Heart left ventricle (tissue), 16 donors: Measurements from ENCODE around the gene COPZ1. TPM values are rescaled to one million over a fixed set of nuclear protein-coding genes. Genes with fewer than 3 reads are reported as not detected.

Experiments used
- ATAC-seq, 4 donors: fragments of 200-7000 bp; cut with Tn5 transposase; one replicate each; pipeline ENCODE4 v1.9.1; 2020 to 2022; ENCODE audit warnings: moderate library complexity in 4 of 4, mild to moderate bottlenecking in 3 of 4, moderate number of reproducible peaks in 1 of 4
- DNase-seq, 5 donors: peaks; one replicate each; pipeline ENCODE4 v3.0.0-alpha.2; 2020
- H3K27ac ChIP-seq, 12 donors: fragments of 200-600 bp; sonication (generic) in 4 of 12; one replicate each; pipeline versions ENCODE4 v1.5.0 to v1.8.0; 2016 to 2022; ENCODE audit warnings: mild to moderate bottlenecking in 2 of 12
- H3K27me3 ChIP-seq, 9 donors: fragments of 200-600 bp; sonication (generic) in 2 of 9; one replicate each; pipeline versions ENCODE4 v1.5.1 to v1.8.0; 2016 to 2022; ENCODE audit warnings: mild to moderate bottlenecking in 3 of 9
- H3K36me3 ChIP-seq, 9 donors: fragments of 200-600 bp; sonication (generic) in 2 of 9; one replicate each; pipeline versions ENCODE4 v1.5.0 to v1.8.0; 2018 to 2022; ENCODE audit warnings: mild to moderate bottlenecking in 2 of 9
- H3K4me1 ChIP-seq, 12 donors: fragments of 200-600 bp; sonication (generic) in 4 of 12; one replicate each; pipeline versions ENCODE4 v1.5.0 to v1.8.0; 2016 to 2022; ENCODE audit warnings: mild to moderate bottlenecking in 3 of 12
- H3K4me3 ChIP-seq, 12 donors: fragments of 200-600 bp; sonication (generic) in 4 of 12; one replicate each; pipeline versions ENCODE4 v1.5.0 to v1.8.0; 2017 to 2022; ENCODE audit warnings: mild to moderate bottlenecking in 9 of 12, moderate library complexity in 4 of 12
- H3K9me3 ChIP-seq, 12 donors: fragments of 200-600 bp; sonication (generic) in 4 of 12; one replicate each; pipeline versions ENCODE4 v1.5.0 to v1.8.0; 2016 to 2022; ENCODE audit warnings: mild to moderate bottlenecking in 1 of 12
- POLR2A ChIP-seq, 2 donors: fragments of 450-650 bp; IDR thresholded peaks; one replicate each; pipeline ENCODE4 v1.6.1; 2017; ENCODE audit warnings: antibody characterized with exemption in 2 of 2, mild to moderate bottlenecking in 2 of 2, moderate library complexity in 2 of 2
- WGBS, 4 donors: extraction: QIAGEN DNeasy Blood & Tissue Kit in 2 of 4; methylation state at CpG; one replicate each; pipeline versions ENCODE4 v1.1.5 to v1.1.7; 2013 to 2018; 5-methylcytosine and 5-hydroxymethylcytosine counted together
- intact Hi-C, 10 donors: fragments of 100-400 bp; cut with DNase I; formaldehyde crosslinking; loops; one replicate each; pipeline versions ENCODE4 v1.11.1 to v1.14.2; 2022
- polyA plus RNA-seq, 2 donors: library from polyadenylated mRNA; stranded (reverse); fragments of 200-250 nt; gene quantifications; one replicate each; pipeline ENCODE4 v1.2.3, GENCODE V29; 2013
- total RNA-seq, 9 donors: library from RNA; depleted of rRNA in 2 of 9; stranded (reverse); fragments of >200 nt in 2 of 9; fragmentation: NEBNext Ultra II Directional in 3 of 9; extraction: Animal tissue kit (Norgen Biotek cat#: 25700) in 3 of 9; gene quantifications; one replicate each; pipeline versions ENCODE4 v1.1.0 to v1.2.4, GENCODE V29; 2016 to 2023
- TF ChIP-seq, protein P1 (sequence below), 12 donors: fragments of 200-600 bp; sonication (generic) in 4 of 12; IDR thresholded peaks; one replicate each; pipeline versions ENCODE4 v1.5.0 to v1.8.0; 2018 to 2022; ENCODE audit warnings: antibody characterized with exemption in 12 of 12, mild to moderate bottlenecking in 5 of 12
- donor health status: ischemic (EF 13 %, LVEDD 7.1; RV severe dilation, severe dysfunction).
- donor health status: healthy with polysubstance abuse.
- donor health status: DM: no; HTN: yes; CAD: no.
- donor health status: DM: no; HTN: no; CAD: no.
- donor health status: ischemic (EF 25% LVEDD 6.9; RV normal size, moderate dysfunction).
- donor health status: ischemic (EF 25% LVEDD 5.7; RV mildly dilated, moderate dysfunction).
- donor health status: healthy.
- donor health status: DM: yes; HTN: yes; CAD: no.
- donor health status: ischemic (EF 35%, LVEDD 5.7; RV mildly dilated, moderate dysfunction).
- donor health status: nonischemic (EF 11% LVEDD 7.7; RV severe dilation, severe dysfunction).
- donor health status: DM: yes; HTN: yes; CAD: no.
- donor health status: PGD.
- donor health status: ischemic (EF 29% LVEDD 5.4; RV normal size, mild dysfunction).
- donor health status: nonischemic (EF 23%, LVEDD 6.1; RV moderate dilation, normal function).

The COPZ1 gene
- total and polyA plus RNA-seq, 11 donors, result 77.3 to 146 (median 125) TPM

DNA sequence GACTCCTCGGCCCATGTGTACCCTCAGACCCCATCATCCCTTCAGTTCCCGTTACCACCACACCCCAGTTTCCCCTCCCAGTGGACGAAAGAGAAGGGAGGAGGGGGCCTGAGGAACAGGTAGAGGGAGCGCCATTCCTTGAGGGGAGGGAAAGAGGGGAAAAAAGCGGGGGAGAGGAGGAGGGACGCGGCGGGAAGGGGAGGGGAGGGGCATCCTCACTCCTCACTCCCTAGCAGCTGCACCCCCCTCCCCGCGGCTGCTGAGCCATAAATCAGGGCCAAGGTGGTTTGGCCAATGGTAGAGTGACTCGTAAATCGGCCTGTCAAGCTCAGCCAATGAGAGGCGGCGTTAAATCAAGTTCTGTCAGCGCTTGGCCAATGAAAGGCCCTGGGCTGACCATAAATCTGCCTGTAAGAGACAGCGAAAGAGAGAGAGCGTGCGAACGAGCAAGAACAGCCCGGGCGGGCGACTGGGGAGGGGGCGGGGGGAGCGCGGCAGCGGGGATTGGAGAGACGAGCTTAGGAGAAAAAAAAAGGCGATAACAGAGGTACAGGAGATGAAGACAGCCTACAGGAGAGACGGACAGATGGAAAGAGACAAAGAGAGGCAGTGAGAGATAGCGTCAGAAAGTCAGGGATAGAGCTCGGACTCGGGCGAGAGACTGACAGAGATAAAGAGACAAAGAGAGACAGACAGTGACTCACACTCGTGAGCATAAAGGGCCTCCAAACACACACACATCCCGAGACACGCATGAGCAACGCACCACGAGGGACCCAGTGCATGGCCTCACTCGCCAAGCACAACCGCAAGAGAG is 34.2 kb downstream of the COPZ1 start:
- TF ChIP-seq, protein P1, sequence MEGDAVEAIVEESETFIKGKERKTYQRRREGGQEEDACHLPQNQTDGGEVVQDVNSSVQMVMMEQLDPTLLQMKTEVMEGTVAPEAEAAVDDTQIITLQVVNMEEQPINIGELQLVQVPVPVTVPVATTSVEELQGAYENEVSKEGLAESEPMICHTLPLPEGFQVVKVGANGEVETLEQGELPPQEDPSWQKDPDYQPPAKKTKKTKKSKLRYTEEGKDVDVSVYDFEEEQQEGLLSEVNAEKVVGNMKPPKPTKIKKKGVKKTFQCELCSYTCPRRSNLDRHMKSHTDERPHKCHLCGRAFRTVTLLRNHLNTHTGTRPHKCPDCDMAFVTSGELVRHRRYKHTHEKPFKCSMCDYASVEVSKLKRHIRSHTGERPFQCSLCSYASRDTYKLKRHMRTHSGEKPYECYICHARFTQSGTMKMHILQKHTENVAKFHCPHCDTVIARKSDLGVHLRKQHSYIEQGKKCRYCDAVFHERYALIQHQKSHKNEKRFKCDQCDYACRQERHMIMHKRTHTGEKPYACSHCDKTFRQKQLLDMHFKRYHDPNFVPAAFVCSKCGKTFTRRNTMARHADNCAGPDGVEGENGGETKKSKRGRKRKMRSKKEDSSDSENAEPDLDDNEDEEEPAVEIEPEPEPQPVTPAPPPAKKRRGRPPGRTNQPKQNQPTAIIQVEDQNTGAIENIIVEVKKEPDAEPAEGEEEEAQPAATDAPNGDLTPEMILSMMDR (IDR thresholded peaks at IDR 0.05), result no peak
- peak in 1 of 2 donors; percentile 56 for TF ChIP-seq POLR2A (IDR thresholded peaks at IDR 0.05)
- DNase-seq, result peak; percentile 95 to 98 (median 97)
- peak; percentile 95 to 97 (median 97) for ATAC-seq
- H3K27me3 ChIP-seq, result no peaks in the 10 kb centered on the region
- peak overlapping the region; percentile 24 to 86 (median 68) for H3K4me3 ChIP-seq
- no peaks in the 10 kb centered on the region for H3K36me3 ChIP-seq
- peak overlapping the region; percentile 53 to 96 (median 90) for H3K27ac ChIP-seq
- H3K4me1 ChIP-seq, result peaks cover 0 to 43% (median 13%) of the 10 kb centered on the region in 12 donors
- WGBS, 4 donors, result 0 to 2% (median 1%) methylated on average over 40 of the region's 40 CpGs
- intact Hi-C loops, result loop anchor here in 5 of 10 donors (1.0 to 10.0 kb wide), 8 partner anchors 34 to 142 kb away; partner anchors contain the start of genes COPZ1 (in 3 of the 5), CBX5 (in 2 of the 5) and HNRNPA1 (in 2 of the 5)
- no peaks in the 10 kb centered on the region for H3K9me3 ChIP-seq

DNA sequence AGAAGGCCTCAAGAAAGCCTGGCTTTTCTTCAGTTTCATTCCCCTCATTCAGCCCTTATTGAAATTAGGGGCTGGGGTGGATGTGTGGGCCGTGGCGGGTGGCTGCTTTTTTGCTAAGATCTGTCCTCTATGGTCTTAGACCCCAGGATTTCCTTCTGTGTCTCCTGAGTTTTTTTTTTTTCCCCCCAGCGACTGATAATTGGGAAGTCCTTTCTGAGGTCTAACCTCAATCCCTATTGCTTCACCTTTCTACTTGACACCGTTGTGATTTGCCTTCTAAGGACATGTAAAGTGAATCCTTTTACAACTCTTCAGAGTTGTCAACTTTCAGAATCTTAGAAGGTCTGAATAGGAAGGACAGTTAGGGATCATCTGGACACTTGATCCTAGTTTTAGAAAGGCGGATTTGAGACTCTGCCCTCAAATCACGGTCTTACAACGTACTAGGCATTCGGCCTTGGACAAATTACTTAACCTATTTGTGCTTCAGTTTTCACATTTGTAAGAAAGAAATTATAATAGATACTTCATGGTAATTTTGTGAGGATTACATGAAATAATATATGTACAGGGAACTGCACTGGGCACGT is 34.9 kb downstream of the COPZ1 start:
- Histone ChIP-seq H3K27me3 (no peaks in the 10 kb centered on the region), H3K9me3 (no peaks in the 10 kb centered on the region), H3K4me1 (peaks cover 0 to 50% (median 13%) of the 10 kb centered on the region in 12 donors), H3K4me3 (peak overlapping the region in 11 of 12 donors; percentile 32 to 86 (median 69)), H3K27ac (peak overlapping the region; percentile 53 to 96 (median 90)), H3K36me3 (no peaks in the 10 kb centered on the region)
- DNase-seq (no peak), ATAC-seq (no peak)
- TF ChIP-seq, protein P1 (IDR thresholded peaks at IDR 0.05), result no peak
- no peak for TF ChIP-seq POLR2A (IDR thresholded peaks at IDR 0.05)
- intact Hi-C loops, result loop anchor here (1.0 to 10.0 kb wide), 12 partner anchors 35 to 143 kb away; partner anchors contain the start of genes COPZ1 (in 3 of the 10), CBX5 (in 2 of the 10) and HNRNPA1 (in 2 of the 10)
- WGBS, 4 donors, result 42 to 54% (median 47%) methylated on average over 9 of the region's 9 CpGs

DNA sequence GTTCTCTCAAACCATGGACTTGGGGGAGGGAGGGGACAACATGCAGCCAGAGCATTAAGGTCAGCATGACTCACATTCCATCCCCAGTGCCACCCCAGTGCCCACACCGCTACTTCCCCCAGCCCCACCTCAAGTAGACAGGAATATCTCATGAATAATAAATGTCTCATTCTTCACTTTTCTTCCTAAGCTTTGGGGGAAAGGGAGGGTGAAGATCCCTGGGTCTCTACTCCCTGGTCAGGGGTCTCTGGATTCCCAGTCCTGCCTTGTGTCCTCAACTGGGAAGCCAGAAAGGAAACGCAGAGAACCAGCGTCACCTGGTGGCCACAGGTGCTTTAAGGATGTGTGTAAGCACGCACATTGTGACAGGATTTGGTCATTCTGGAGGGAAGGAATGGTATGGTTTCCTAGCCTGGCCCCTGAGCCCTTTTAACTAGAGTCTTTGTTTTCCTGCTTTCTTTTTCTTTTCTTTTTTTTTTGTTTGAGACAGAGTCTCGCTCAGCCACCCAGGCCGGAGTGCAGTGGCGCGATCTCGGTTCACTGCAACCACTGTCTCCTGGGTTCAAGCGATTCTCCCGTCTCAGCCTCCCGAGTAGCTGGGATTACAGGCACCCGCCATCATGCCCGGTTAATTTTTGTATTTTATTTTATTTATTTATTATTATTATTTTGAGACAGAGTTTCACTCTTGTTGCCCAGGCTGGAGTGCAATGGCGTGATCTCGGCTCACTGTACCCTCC is 36.0 kb downstream of the COPZ1 start:
- peak overlapping the region in 7 of 12 donors; percentile 78 to 96 (median 91) for H3K27ac ChIP-seq
- WGBS, 4 donors, result 64 to 68% (median 67%) methylated on average over 16 of the region's 16 CpGs

More for the DNA sequence above, 36.0 kb downstream of the COPZ1 start:
- ATAC-seq (peak in 3 of 4 donors; percentile 19 to 26 (median 25)), DNase-seq (peak; percentile 60 to 82 (median 79))
- no peak for TF ChIP-seq POLR2A (IDR thresholded peaks at IDR 0.05)
- TF ChIP-seq, protein P1 (IDR thresholded peaks at IDR 0.05), result peak; percentile 50 to 76 (median 66)
- H3K36me3 ChIP-seq, result no peaks in the 10 kb centered on the region
- no peaks in the 10 kb centered on the region for H3K9me3 ChIP-seq
- intact Hi-C loops, result loop anchor here in 7 of 10 donors (2.0 to 10.0 kb wide), 5 partner anchors 66 to 140 kb away; no protein-coding TSS in a partner anchor
- H3K4me3 ChIP-seq, result no peak overlapping the region
- no peaks in the 10 kb centered on the region for H3K27me3 ChIP-seq
- H3K4me1 ChIP-seq, result peaks cover 0 to 54% (median 13%) of the 10 kb centered on the region in 12 donors
